GM23338 (cell line): ENCODE data around the gene RAPGEF3. TPM values are rescaled to one million over a fixed set of nuclear protein-coding genes. Genes with fewer than 3 reads are reported as not detected.

ENCODE experiments used
- ATAC-seq: fragments of 200-7000 bp; cut with Tn5 transposase; 3 replicates; pipeline ENCODE4 v1.9.1; 2020
- DNase-seq: peaks from one replicate; pipeline ENCODE4 v3.0.0-alpha.2; 2015; ENCODE audit warnings: low spot score
- H2AFZ ChIP-seq: fragments of 200-600 bp; sonication (generic); 2 replicates; pipeline ENCODE4 v1.8.0; 2016; ENCODE audit warnings: antibody characterized with exemption, mild to moderate bottlenecking, moderate library complexity
- H3F3A ChIP-seq: fragments of 200-600 bp; sonication (generic); replicated peaks from 2 replicates; pipeline ENCODE4 v1.8.0; 2017; ENCODE audit warnings: antibody characterized with exemption, mixed run types, low read depth
- H3K27ac ChIP-seq: fragments of 200-600 bp; sonication (generic); 2 replicates; pipeline ENCODE4 v1.6.1; 2016; ENCODE audit warnings: low read depth
- H3K27me3 ChIP-seq: fragments of 200-600 bp; sonication (generic); 2 replicates; pipeline ENCODE4 v1.8.0; 2016; ENCODE audit warnings: mild to moderate bottlenecking, mixed run types, moderate library complexity; ENCODE audit not compliant: insufficient read depth
- H3K36me3 ChIP-seq: fragments of 200-600 bp; sonication (generic); 2 replicates; pipeline ENCODE4 v1.8.0; 2016; ENCODE audit warnings: mild to moderate bottlenecking; ENCODE audit not compliant: insufficient read depth
- H3K4me1 ChIP-seq: fragments of 200-600 bp; sonication (generic); 2 replicates; pipeline ENCODE4 v1.8.0; 2016; ENCODE audit warnings: mild to moderate bottlenecking, moderate library complexity; ENCODE audit not compliant: insufficient read depth
- H3K4me2 ChIP-seq: fragments of 200-600 bp; sonication (generic); 2 replicates; pipeline ENCODE4 v1.7.1; 2017; ENCODE audit warnings: mixed run types
- H3K4me3 ChIP-seq: fragments of 200-600 bp; sonication (generic); 2 replicates; pipeline ENCODE4 v1.6.1; 2016; ENCODE audit warnings: mixed run types
- H3K79me2 ChIP-seq: fragments of 200-600 bp; sonication (generic); replicated peaks from 2 replicates; pipeline ENCODE4 v1.8.0; 2017; ENCODE audit warnings: mild to moderate bottlenecking; ENCODE audit not compliant: insufficient read depth
- H3K9me2 ChIP-seq: fragments of 200-600 bp; sonication (generic); 2 replicates; pipeline ENCODE4 v1.8.0; 2017; ENCODE audit not compliant: insufficient read depth
- H4K20me1 ChIP-seq: fragments of 200-600 bp; sonication (generic); replicated peaks from 2 replicates; pipeline ENCODE4 v1.8.0; 2017; ENCODE audit warnings: mild to moderate bottlenecking; ENCODE audit not compliant: insufficient read depth
- H3K27ac Mint-ChIP-seq: 2 replicates; pipeline ENCODE4 v1.8.0; 2020; ENCODE audit warnings: inconsistent platforms, mild to moderate bottlenecking, moderate library complexity, mixed read lengths
- H3K27me3 Mint-ChIP-seq: 3 replicates; pipeline ENCODE4 v1.8.0; 2022; ENCODE audit warnings: low read depth, mild to moderate bottlenecking, moderate library complexity, mixed read lengths, inconsistent platforms; ENCODE audit not compliant: insufficient read depth, poor library complexity
- H3K36me3 Mint-ChIP-seq: 3 replicates; pipeline ENCODE4 v1.8.0; 2021; ENCODE audit warnings: low read depth, mild to moderate bottlenecking, inconsistent platforms, moderate library complexity, mixed read lengths
- H3K4me1 Mint-ChIP-seq: 3 replicates; pipeline ENCODE4 v1.8.0; 2020; ENCODE audit warnings: mild to moderate bottlenecking, inconsistent platforms, mixed read lengths
- H3K4me3 Mint-ChIP-seq: 3 replicates; pipeline ENCODE4 v1.8.0; 2021; ENCODE audit warnings: moderate library complexity, mild to moderate bottlenecking, inconsistent platforms, mixed read lengths
- H3K9me3 Mint-ChIP-seq: 3 replicates; pipeline ENCODE4 v1.8.0; 2020; ENCODE audit warnings: moderate library complexity, mild to moderate bottlenecking, inconsistent platforms, mixed read lengths
- CREB1 ChIP-seq: fragments of 250-450 bp; sonication (Bioruptor Pico); IDR thresholded peaks from 2 replicates; pipeline ENCODE4 v1.5.0; 2020; ENCODE audit warnings: low read depth, mild to moderate bottlenecking, moderate library complexity
- EZH2 ChIP-seq: fragments of 200-600 bp; sonication (generic); IDR thresholded peaks from one replicate; pipeline ENCODE4 v1.8.0; 2017; ENCODE audit warnings: antibody characterized with exemption, mild to moderate bottlenecking, low read depth; ENCODE audit not compliant: unreplicated experiment
- EZH2phosphoT487 ChIP-seq: fragments of 200-600 bp; sonication (generic); IDR thresholded peaks from one replicate; pipeline ENCODE4 v1.8.1; 2018; ENCODE audit warnings: antibody characterized with exemption; ENCODE audit not compliant: unreplicated experiment
- JUNB ChIP-seq: IDR thresholded peaks from one replicate; pipeline ENCODE4 v1.6.1; 2016; ENCODE audit warnings: antibody characterized with exemption; ENCODE audit not compliant: unreplicated experiment
- POLR2AphosphoS5 ChIP-seq: IDR thresholded peaks from 2 replicates; pipeline ENCODE4 v1.6.1; 2016; ENCODE audit warnings: antibody characterized with exemption, low read depth
- STAT1 ChIP-seq: IDR thresholded peaks from one replicate; pipeline ENCODE4 v1.6.1; 2016; ENCODE audit warnings: antibody characterized with exemption; ENCODE audit not compliant: unreplicated experiment
- ZNF114 ChIP-seq: fragments of 250-450 bp; sonication (Bioruptor Pico); IDR thresholded peaks from 2 replicates; pipeline ENCODE4 v1.5.0; 2020; ENCODE audit warnings: mild to moderate bottlenecking, moderate library complexity
- long read RNA-seq: library from polyadenylated mRNA; unstranded; transcript quantifications from one replicate; pipeline ENCODE4 v2.0.0, GENCODE V29; 2020; ENCODE audit not compliant: unreplicated experiment
- polyA plus RNA-seq: library from polyadenylated mRNA; unstranded; fragments of >200 nt; fragmentation: Nextera tagmentation; extraction: Ambion mirVana; gene quantifications from 2 replicates; pipeline ENCODE4 v1.2.1, GENCODE V29; 2016
- total RNA-seq: library from RNA; depleted of rRNA; stranded (reverse); fragments of >200 nt; shearing (Covaris generic); gene quantifications from 2 replicates; pipeline ENCODE4 v1.2.3, GENCODE V29; 2014; rRNA removed
- TF ChIP-seq, protein P1 (sequence below): IDR thresholded peaks from one replicate; pipeline ENCODE4 v1.6.1; 2018; ENCODE audit warnings: antibody characterized with exemption; ENCODE audit not compliant: unreplicated experiment
- TF ChIP-seq, protein P2 (sequence below), 2 experiments: fragments of 200-600 bp in 1 of 2; sonication (generic) in 1 of 2; conservative IDR thresholded peaks; 2 replicates each; pipeline versions ENCODE4 v1.5.1 to v1.6.1; 2016 to 2017; ENCODE audit warnings: antibody characterized with exemption in 2 of 2, low read depth in 2 of 2, mild to moderate bottlenecking in 2 of 2, moderate library complexity in 1 of 2
- TF ChIP-seq, protein P3 (sequence below): fragments of 250-450 bp; sonication (Bioruptor Pico); IDR thresholded peaks from 2 replicates; pipeline ENCODE4 v1.5.0; 2020; ENCODE audit warnings: mild to moderate bottlenecking, moderate library complexity

The RAPGEF3 gene, protein sequence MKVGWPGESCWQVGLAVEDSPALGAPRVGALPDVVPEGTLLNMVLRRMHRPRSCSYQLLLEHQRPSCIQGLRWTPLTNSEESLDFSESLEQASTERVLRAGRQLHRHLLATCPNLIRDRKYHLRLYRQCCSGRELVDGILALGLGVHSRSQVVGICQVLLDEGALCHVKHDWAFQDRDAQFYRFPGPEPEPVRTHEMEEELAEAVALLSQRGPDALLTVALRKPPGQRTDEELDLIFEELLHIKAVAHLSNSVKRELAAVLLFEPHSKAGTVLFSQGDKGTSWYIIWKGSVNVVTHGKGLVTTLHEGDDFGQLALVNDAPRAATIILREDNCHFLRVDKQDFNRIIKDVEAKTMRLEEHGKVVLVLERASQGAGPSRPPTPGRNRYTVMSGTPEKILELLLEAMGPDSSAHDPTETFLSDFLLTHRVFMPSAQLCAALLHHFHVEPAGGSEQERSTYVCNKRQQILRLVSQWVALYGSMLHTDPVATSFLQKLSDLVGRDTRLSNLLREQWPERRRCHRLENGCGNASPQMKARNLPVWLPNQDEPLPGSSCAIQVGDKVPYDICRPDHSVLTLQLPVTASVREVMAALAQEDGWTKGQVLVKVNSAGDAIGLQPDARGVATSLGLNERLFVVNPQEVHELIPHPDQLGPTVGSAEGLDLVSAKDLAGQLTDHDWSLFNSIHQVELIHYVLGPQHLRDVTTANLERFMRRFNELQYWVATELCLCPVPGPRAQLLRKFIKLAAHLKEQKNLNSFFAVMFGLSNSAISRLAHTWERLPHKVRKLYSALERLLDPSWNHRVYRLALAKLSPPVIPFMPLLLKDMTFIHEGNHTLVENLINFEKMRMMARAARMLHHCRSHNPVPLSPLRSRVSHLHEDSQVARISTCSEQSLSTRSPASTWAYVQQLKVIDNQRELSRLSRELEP
- total RNA-seq, result 10.4 and 11.8 TPM in 2 replicates
- 2.3 and 3.0 TPM in 2 replicates for polyA plus RNA-seq
- long read RNA-seq, result 0 reads

DNA sequence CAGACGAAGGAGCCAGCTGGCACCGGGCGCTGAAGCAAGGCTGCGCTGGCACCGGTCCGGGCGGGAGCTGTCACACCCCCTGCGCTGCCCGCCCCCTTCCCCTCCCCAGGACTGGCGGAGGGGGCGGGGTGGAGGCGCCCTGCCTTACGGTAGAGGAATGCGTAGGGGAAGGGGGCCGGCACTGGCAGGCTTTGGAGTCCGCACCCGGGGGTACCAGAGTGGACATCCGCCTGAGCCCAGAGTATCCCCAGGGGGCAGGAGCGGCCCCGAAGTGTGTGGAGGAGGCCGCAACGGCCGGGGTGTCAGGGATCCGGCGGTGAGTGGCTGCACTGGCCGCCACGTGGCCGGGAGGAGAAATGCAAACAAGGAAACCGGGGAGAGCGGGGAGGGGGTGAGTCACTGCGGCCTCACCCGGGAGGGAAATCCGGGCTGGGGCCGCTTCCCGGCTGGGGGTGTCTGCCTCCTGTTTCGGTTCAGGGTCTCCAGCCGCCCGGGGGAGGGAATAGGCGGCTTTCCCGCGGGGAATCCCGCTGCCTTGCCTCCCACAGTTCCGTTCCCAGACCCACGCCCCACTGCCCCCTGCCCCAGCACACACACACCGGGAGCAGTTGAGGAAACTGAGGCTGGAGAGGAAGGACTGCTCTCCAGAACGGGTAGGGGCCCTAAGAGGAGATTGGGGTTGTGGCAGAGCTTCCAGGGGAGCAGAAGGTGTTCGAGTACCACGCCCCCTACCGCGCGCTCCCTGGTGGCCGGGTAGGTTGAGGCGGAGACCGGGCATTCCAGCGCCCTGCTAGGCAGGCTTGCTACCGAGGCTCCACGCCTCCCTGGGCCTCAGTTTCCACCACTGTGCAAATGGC lies at the start of gene RAPGEF3:
RAPGEF3 (minus strand) TSS at position 47 of the 857 bp plus-strand sequence. CDS start 324 bp downstream, outside the sequence.
- H3K4me1 ChIP-seq, result peaks cover 27% of the 10 kb centered on the region
- no peak within 1 kb of the TSS for H3K27ac Mint-ChIP-seq
- H3K36me3 ChIP-seq, result no peaks in the 10 kb centered on the region
- H3K4me1 Mint-ChIP-seq, result peaks cover 55% of the 10 kb centered on the region
- peaks cover 4% of the 10 kb centered on the region for H3K27me3 Mint-ChIP-seq
- H3K27me3 ChIP-seq, result no peaks in the 10 kb centered on the region
- peak within 1 kb of the TSS; percentile 70 for H3K4me3 Mint-ChIP-seq
- H3K9me3 Mint-ChIP-seq, result no peaks in the 10 kb centered on the region
- H3K4me3 ChIP-seq, result peak within 1 kb of the TSS; percentile 73
- peak within 1 kb of the TSS; percentile 97 for H2AFZ ChIP-seq
- ATAC-seq, result peak; percentile 87
- H3K36me3 Mint-ChIP-seq, result peaks cover 7% of the 10 kb centered on the region; the same call in 1 of the 3 replicates
- peak within 1 kb of the TSS; percentile 95 for H3K4me2 ChIP-seq
- H3F3A ChIP-seq, result 0 out of 2 replicates have a peak, but pooled peaks cover 4% of the 10 kb centered on the region
- no peaks in the 10 kb centered on the region for H4K20me1 ChIP-seq
- no peak within 1 kb of the TSS for H3K27ac ChIP-seq
- no peaks in the 10 kb centered on the region for H3K9me2 ChIP-seq
- no peaks in the 10 kb centered on the region for H3K79me2 ChIP-seq
- peak; percentile 91 for DNase-seq
- TF ChIP-seq POLR2AphosphoS5 (0 out of 2 replicates have a peak, but pooled peaks have one; percentile 42), JUNB (no peak), EZH2phosphoT487 (no peak), EZH2 (no peak), CREB1 (CRISPR knock-in tag) (no peak), STAT1 (no peak), ZNF114 (no peak)
- TF ChIP-seq, protein P1, sequence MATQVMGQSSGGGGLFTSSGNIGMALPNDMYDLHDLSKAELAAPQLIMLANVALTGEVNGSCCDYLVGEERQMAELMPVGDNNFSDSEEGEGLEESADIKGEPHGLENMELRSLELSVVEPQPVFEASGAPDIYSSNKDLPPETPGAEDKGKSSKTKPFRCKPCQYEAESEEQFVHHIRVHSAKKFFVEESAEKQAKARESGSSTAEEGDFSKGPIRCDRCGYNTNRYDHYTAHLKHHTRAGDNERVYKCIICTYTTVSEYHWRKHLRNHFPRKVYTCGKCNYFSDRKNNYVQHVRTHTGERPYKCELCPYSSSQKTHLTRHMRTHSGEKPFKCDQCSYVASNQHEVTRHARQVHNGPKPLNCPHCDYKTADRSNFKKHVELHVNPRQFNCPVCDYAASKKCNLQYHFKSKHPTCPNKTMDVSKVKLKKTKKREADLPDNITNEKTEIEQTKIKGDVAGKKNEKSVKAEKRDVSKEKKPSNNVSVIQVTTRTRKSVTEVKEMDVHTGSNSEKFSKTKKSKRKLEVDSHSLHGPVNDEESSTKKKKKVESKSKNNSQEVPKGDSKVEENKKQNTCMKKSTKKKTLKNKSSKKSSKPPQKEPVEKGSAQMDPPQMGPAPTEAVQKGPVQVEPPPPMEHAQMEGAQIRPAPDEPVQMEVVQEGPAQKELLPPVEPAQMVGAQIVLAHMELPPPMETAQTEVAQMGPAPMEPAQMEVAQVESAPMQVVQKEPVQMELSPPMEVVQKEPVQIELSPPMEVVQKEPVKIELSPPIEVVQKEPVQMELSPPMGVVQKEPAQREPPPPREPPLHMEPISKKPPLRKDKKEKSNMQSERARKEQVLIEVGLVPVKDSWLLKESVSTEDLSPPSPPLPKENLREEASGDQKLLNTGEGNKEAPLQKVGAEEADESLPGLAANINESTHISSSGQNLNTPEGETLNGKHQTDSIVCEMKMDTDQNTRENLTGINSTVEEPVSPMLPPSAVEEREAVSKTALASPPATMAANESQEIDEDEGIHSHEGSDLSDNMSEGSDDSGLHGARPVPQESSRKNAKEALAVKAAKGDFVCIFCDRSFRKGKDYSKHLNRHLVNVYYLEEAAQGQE, result no peak
- TF ChIP-seq, protein P2, sequence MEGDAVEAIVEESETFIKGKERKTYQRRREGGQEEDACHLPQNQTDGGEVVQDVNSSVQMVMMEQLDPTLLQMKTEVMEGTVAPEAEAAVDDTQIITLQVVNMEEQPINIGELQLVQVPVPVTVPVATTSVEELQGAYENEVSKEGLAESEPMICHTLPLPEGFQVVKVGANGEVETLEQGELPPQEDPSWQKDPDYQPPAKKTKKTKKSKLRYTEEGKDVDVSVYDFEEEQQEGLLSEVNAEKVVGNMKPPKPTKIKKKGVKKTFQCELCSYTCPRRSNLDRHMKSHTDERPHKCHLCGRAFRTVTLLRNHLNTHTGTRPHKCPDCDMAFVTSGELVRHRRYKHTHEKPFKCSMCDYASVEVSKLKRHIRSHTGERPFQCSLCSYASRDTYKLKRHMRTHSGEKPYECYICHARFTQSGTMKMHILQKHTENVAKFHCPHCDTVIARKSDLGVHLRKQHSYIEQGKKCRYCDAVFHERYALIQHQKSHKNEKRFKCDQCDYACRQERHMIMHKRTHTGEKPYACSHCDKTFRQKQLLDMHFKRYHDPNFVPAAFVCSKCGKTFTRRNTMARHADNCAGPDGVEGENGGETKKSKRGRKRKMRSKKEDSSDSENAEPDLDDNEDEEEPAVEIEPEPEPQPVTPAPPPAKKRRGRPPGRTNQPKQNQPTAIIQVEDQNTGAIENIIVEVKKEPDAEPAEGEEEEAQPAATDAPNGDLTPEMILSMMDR (conservative IDR thresholded peaks at IDR 0.05; ENCODE audit: low read depth in 2 of 2), result peak; percentile 34 to 60; a peak in 3 of 4 replicates
- TF ChIP-seq, protein P3, sequence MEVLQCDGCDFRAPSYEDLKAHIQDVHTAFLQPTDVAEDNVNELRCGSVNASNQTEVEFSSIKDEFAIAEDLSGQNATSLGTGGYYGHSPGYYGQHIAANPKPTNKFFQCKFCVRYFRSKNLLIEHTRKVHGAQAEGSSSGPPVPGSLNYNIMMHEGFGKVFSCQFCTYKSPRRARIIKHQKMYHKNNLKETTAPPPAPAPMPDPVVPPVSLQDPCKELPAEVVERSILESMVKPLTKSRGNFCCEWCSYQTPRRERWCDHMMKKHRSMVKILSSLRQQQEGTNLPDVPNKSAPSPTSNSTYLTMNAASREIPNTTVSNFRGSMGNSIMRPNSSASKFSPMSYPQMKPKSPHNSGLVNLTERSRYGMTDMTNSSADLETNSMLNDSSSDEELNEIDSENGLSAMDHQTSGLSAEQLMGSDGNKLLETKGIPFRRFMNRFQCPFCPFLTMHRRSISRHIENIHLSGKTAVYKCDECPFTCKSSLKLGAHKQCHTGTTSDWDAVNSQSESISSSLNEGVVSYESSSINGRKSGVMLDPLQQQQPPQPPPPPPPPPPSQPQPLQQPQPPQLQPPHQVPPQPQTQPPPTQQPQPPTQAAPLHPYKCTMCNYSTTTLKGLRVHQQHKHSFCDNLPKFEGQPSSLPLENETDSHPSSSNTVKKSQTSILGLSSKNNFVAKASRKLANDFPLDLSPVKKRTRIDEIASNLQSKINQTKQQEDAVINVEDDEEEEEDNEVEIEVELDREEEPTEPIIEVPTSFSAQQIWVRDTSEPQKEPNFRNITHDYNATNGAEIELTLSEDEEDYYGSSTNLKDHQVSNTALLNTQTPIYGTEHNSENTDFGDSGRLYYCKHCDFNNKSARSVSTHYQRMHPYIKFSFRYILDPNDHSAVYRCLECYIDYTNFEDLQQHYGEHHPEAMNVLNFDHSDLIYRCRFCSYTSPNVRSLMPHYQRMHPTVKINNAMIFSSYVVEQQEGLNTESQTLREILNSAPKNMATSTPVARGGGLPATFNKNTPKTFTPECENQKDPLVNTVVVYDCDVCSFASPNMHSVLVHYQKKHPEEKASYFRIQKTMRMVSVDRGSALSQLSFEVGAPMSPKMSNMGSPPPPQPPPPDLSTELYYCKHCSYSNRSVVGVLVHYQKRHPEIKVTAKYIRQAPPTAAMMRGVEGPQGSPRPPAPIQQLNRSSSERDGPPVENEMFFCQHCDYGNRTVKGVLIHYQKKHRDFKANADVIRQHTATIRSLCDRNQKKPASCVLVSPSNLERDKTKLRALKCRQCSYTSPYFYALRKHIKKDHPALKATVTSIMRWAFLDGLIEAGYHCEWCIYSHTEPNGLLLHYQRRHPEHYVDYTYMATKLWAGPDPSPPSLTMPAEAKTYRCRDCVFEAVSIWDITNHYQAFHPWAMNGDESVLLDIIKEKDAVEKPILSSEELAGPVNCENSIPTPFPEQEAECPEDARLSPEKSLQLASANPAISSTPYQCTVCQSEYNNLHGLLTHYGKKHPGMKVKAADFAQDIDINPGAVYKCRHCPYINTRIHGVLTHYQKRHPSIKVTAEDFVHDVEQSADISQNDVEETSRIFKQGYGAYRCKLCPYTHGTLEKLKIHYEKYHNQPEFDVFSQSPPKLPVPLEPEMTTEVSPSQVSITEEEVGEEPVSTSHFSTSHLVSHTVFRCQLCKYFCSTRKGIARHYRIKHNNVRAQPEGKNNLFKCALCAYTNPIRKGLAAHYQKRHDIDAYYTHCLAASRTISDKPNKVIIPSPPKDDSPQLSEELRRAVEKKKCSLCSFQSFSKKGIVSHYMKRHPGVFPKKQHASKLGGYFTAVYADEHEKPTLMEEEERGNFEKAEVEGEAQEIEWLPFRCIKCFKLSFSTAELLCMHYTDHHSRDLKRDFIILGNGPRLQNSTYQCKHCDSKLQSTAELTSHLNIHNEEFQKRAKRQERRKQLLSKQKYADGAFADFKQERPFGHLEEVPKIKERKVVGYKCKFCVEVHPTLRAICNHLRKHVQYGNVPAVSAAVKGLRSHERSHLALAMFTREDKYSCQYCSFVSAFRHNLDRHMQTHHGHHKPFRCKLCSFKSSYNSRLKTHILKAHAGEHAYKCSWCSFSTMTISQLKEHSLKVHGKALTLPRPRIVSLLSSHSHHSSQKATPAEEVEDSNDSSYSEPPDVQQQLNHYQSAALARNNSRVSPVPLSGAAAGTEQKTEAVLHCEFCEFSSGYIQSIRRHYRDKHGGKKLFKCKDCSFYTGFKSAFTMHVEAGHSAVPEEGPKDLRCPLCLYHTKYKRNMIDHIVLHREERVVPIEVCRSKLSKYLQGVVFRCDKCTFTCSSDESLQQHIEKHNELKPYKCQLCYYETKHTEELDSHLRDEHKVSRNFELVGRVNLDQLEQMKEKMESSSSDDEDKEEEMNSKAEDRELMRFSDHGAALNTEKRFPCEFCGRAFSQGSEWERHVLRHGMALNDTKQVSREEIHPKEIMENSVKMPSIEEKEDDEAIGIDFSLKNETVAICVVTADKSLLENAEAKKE (CRISPR knock-in tag), result no peak
